ENCODE measurements around the gene CACNA1H. TPM values are rescaled to one million over a fixed set of nuclear protein-coding genes. Genes with fewer than 3 reads are reported as not detected.

The CACNA1H gene
- total RNA-seq, 5 donors from 2014 or later (not counting 1 experiment from before 2014, with no cell fraction given): 3.4 to 8.2 (median 4.8) TPM

GRCh38 chr16:1200014-1200627 is 47.2 kb downstream of the CACNA1H start:
- Histone ChIP-seq H3K27ac (ENCODE audit: low read length) (no peak overlapping the region), H3K4me1 (ENCODE audit: control insufficient read depth in 1 of 2, extremely low read depth in 1 of 2, insufficient read depth in 2 of 2, low read length in 2 of 2) (no peaks in the 10 kb centered on the region), H3K36me3 (ENCODE audit: control insufficient read depth in 2 of 2, extremely low read depth in 1 of 2, insufficient read depth in 1 of 2, low read length in 1 of 2) (no peaks in the 10 kb centered on the region), H3K27me3 (replicated peaks in 1 of 2; ENCODE audit: control insufficient read depth in 2 of 2, extremely low read depth in 1 of 2, insufficient read depth in 2 of 2, low read length in 1 of 2) (peaks cover 0 to 26% of the 10 kb centered on the region in 2 experiments), H3K4me3 (ENCODE audit: control insufficient read depth in 1 of 2, extremely low read depth in 1 of 2, low read length in 1 of 2) (no peak overlapping the region), H3K9me3 (no peaks in the 10 kb centered on the region)
- H3K36me3 Mint-ChIP-seq: no peaks in the 10 kb centered on the region
- 95% methylated on average over 31 of the region's 38 CpGs for WGBS (ENCODE audit: insufficient coverage)
- no peak overlapping the region for H3K4me3 Mint-ChIP-seq
- ATAC-seq (replicated peaks in 1 of 4): no peak
- ChIA-PET POLR2A (no interaction called here), CTCF (no interaction called here)
- DNase-seq: no peak
- no peak overlapping the region for H3K27ac Mint-ChIP-seq
- no peaks in the 10 kb centered on the region for H3K4me1 Mint-ChIP-seq
- no peaks in the 10 kb centered on the region for H3K27me3 Mint-ChIP-seq
- H3K9me3 Mint-ChIP-seq: no peaks in the 10 kb centered on the region

GRCh38 chr16:1201444-1201843 is 48.5 kb downstream of the CACNA1H start:
- 91% methylated on average over 25 of the region's 25 CpGs for WGBS (ENCODE audit: insufficient coverage)
- ChIA-PET CTCF (no interaction called here), POLR2A (no interaction called here)
- Mint-ChIP-seq H3K4me3 (no peak overlapping the region), H3K27me3 (no peaks in the 10 kb centered on the region), H3K9me3 (no peaks in the 10 kb centered on the region), H3K4me1 (no peaks in the 10 kb centered on the region), H3K27ac (no peak overlapping the region), H3K36me3 (no peaks in the 10 kb centered on the region)
- DNase-seq: no peak
- no peaks in the 10 kb centered on the region for H3K4me1 ChIP-seq (ENCODE audit: control insufficient read depth in 1 of 2, extremely low read depth in 1 of 2, insufficient read depth in 2 of 2, low read length in 2 of 2)
- H3K36me3 ChIP-seq (ENCODE audit: control insufficient read depth in 2 of 2, extremely low read depth in 1 of 2, insufficient read depth in 1 of 2, low read length in 1 of 2): no peaks in the 10 kb centered on the region
- no peaks in the 10 kb centered on the region for H3K9me3 ChIP-seq
- peaks cover 0 to 24% of the 10 kb centered on the region in 2 experiments for H3K27me3 ChIP-seq (replicated peaks in 1 of 2; ENCODE audit: control insufficient read depth in 2 of 2, extremely low read depth in 1 of 2, insufficient read depth in 2 of 2, low read length in 1 of 2)
- no peak for ATAC-seq (replicated peaks in 1 of 4)
- no peak overlapping the region for H3K27ac ChIP-seq (ENCODE audit: low read length)
- no peak overlapping the region for H3K4me3 ChIP-seq (ENCODE audit: control insufficient read depth in 1 of 2, extremely low read depth in 1 of 2, low read length in 1 of 2)

GRCh38 chr16:1202274-1202673 is 49.4 kb downstream of the CACNA1H start:
- ATAC-seq (replicated peaks in 1 of 4) (no peak), DNase-seq (no peak)
- Histone ChIP-seq H3K9me3 (no peaks in the 10 kb centered on the region), H3K4me1 (ENCODE audit: control insufficient read depth in 1 of 2, extremely low read depth in 1 of 2, insufficient read depth in 2 of 2, low read length in 2 of 2) (no peaks in the 10 kb centered on the region), H3K4me3 (ENCODE audit: control insufficient read depth in 1 of 2, extremely low read depth in 1 of 2, low read length in 1 of 2) (no peak overlapping the region), H3K27me3 (replicated peaks in 1 of 2; ENCODE audit: control insufficient read depth in 2 of 2, extremely low read depth in 1 of 2, insufficient read depth in 2 of 2, low read length in 1 of 2) (peaks cover 0 to 18% of the 10 kb centered on the region in 2 experiments), H3K36me3 (ENCODE audit: control insufficient read depth in 2 of 2, extremely low read depth in 1 of 2, insufficient read depth in 1 of 2, low read length in 1 of 2) (no peaks in the 10 kb centered on the region), H3K27ac (ENCODE audit: low read length) (no peak overlapping the region)
- no peaks in the 10 kb centered on the region for H3K9me3 Mint-ChIP-seq
- CTCF ChIA-PET: no interaction called here
- H3K4me3 Mint-ChIP-seq: no peak overlapping the region
- no peaks in the 10 kb centered on the region for H3K27me3 Mint-ChIP-seq
- 89% methylated on average over 18 of the region's 18 CpGs for WGBS (ENCODE audit: insufficient coverage)
- POLR2A ChIA-PET: no interaction called here
- H3K4me1 Mint-ChIP-seq: no peaks in the 10 kb centered on the region
- no peak overlapping the region for H3K27ac Mint-ChIP-seq
- H3K36me3 Mint-ChIP-seq: no peaks in the 10 kb centered on the region

DNA sequence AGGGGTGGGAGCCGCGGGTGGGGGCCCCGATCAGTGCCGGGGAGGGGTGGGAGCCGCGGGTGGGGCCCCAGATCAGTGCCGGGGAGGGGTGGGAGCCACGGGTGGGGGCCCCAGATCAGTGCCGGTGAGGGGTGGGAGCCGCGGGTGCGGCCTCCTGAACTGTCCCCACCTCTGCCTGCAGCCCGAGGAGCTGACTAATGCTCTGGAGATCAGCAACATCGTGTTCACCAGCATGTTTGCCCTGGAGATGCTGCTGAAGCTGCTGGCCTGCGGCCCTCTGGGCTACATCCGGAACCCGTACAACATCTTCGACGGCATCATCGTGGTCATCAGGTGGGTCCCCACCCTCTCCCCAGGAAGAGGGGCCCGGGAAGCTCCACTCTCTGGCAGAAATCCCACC is 52.0 kb downstream of the CACNA1H start:
- no peaks in the 10 kb centered on the region for H3K9me3 ChIP-seq
- 88% methylated on average over 15 of the region's 21 CpGs for WGBS (ENCODE audit: insufficient coverage)
- no peak for DNase-seq
- Mint-ChIP-seq H3K4me1 (peaks cover 0 to 7% (median 2%) of the 10 kb centered on the region in 3 donors), H3K36me3 (no peaks in the 10 kb centered on the region), H3K27me3 (no peaks in the 10 kb centered on the region), H3K4me3 (no peak overlapping the region), H3K27ac (no peak overlapping the region), H3K9me3 (no peaks in the 10 kb centered on the region)
- no peak overlapping the region for H3K4me3 ChIP-seq (ENCODE audit: control insufficient read depth in 1 of 2, extremely low read depth in 1 of 2, low read length in 1 of 2)
- ChIA-PET CTCF (no interaction called here), POLR2A (no interaction called here)
- H3K36me3 ChIP-seq (ENCODE audit: control insufficient read depth in 2 of 2, extremely low read depth in 1 of 2, insufficient read depth in 1 of 2, low read length in 1 of 2): no peaks in the 10 kb centered on the region
- H3K27ac ChIP-seq (ENCODE audit: low read length): no peak overlapping the region
- peaks cover 0 to 13% of the 10 kb centered on the region in 2 experiments for H3K27me3 ChIP-seq (replicated peaks in 1 of 2; ENCODE audit: control insufficient read depth in 2 of 2, extremely low read depth in 1 of 2, insufficient read depth in 2 of 2, low read length in 1 of 2)
- H3K4me1 ChIP-seq (ENCODE audit: control insufficient read depth in 1 of 2, extremely low read depth in 1 of 2, insufficient read depth in 2 of 2, low read length in 2 of 2): peaks cover 0 to 20% of the 10 kb centered on the region in 2 experiments
- no peak for ATAC-seq (replicated peaks in 1 of 4)

DNA sequence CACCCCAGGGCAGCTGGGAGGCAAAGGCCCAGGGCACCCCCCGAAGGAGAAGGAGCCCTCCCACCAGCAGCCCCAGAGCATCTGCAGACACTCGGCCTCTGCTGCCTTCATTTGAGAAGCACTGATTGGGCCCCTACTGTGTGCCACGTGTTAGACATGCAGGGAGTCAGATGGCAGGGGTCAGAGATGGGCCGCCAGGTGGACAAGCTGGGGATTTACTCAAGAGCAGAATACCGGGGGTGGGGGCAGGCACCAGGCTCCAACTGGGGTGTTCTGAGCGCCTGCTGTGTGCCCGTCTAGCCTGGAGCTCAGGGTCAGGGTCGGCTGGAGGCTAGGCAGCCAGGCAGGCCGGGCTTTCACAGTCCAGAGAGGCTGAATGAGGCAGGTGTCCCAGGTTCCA is 53.4 kb downstream of the CACNA1H start:
- H3K27me3 ChIP-seq (replicated peaks in 1 of 2; ENCODE audit: control insufficient read depth in 2 of 2, extremely low read depth in 1 of 2, insufficient read depth in 2 of 2, low read length in 1 of 2): peaks cover 0 to 13% of the 10 kb centered on the region in 2 experiments
- ChIA-PET CTCF (no interaction called here), POLR2A (no interaction called here)
- WGBS (ENCODE audit: insufficient coverage): 59% methylated on average over 8 of the region's 9 CpGs
- H3K4me3 ChIP-seq (ENCODE audit: control insufficient read depth in 1 of 2, extremely low read depth in 1 of 2, low read length in 1 of 2): no peak overlapping the region
- H3K36me3 ChIP-seq (ENCODE audit: control insufficient read depth in 2 of 2, extremely low read depth in 1 of 2, insufficient read depth in 1 of 2, low read length in 1 of 2): no peaks in the 10 kb centered on the region
- Mint-ChIP-seq H3K4me3 (no peak overlapping the region), H3K27ac (no peak overlapping the region), H3K27me3 (no peaks in the 10 kb centered on the region), H3K4me1 (peaks cover 0 to 7% (median 2%) of the 10 kb centered on the region in 3 donors), H3K36me3 (no peaks in the 10 kb centered on the region), H3K9me3 (no peaks in the 10 kb centered on the region)
- H3K9me3 ChIP-seq: no peaks in the 10 kb centered on the region
- H3K27ac ChIP-seq (ENCODE audit: low read length): no peak overlapping the region
- DNase-seq (no peak), ATAC-seq (replicated peaks in 1 of 4) (no peak)
- H3K4me1 ChIP-seq (ENCODE audit: control insufficient read depth in 1 of 2, extremely low read depth in 1 of 2, insufficient read depth in 2 of 2, low read length in 2 of 2): peaks cover 0 to 20% of the 10 kb centered on the region in 2 experiments

GRCh38 chr16:1206786-1207185 is 53.9 kb downstream of the CACNA1H start:
- DNase-seq (peak in 23 of 35 experiments; percentile 9 to 46 (median 22)), ATAC-seq (replicated peaks in 1 of 4) (peak; percentile 28 to 71 (median 40))
- no peaks in the 10 kb centered on the region for H3K9me3 ChIP-seq
- H3K4me1 Mint-ChIP-seq: peaks cover 0 to 7% (median 2%) of the 10 kb centered on the region in 3 donors
- ChIA-PET POLR2A (no interaction called here), CTCF (no interaction called here)
- peak overlapping the region in 1 of 2 donors; percentile 37 for H3K4me3 ChIP-seq (ENCODE audit: control insufficient read depth in 1 of 2, extremely low read depth in 1 of 2, low read length in 1 of 2)
- no peak overlapping the region for H3K27ac ChIP-seq (ENCODE audit: low read length)
- H3K9me3 Mint-ChIP-seq: no peaks in the 10 kb centered on the region
- no peaks in the 10 kb centered on the region for H3K27me3 Mint-ChIP-seq
- H3K36me3 Mint-ChIP-seq: no peaks in the 10 kb centered on the region
- H3K36me3 ChIP-seq (ENCODE audit: control insufficient read depth in 2 of 2, extremely low read depth in 1 of 2, insufficient read depth in 1 of 2, low read length in 1 of 2): no peaks in the 10 kb centered on the region
- 56% methylated on average over 5 of the region's 16 CpGs for WGBS (ENCODE audit: insufficient coverage)
- peaks cover 0 to 20% of the 10 kb centered on the region in 2 experiments for H3K4me1 ChIP-seq (ENCODE audit: control insufficient read depth in 1 of 2, extremely low read depth in 1 of 2, insufficient read depth in 2 of 2, low read length in 2 of 2)
- H3K27ac Mint-ChIP-seq: peak overlapping the region in 1 of 2 donors; percentile 23
- H3K4me3 Mint-ChIP-seq: peak overlapping the region; percentile 21 to 67 (median 54)
- peaks cover 0 to 13% of the 10 kb centered on the region in 2 experiments for H3K27me3 ChIP-seq (replicated peaks in 1 of 2; ENCODE audit: control insufficient read depth in 2 of 2, extremely low read depth in 1 of 2, insufficient read depth in 2 of 2, low read length in 1 of 2)
